GM19239 (cell line): ENCODE results near the gene ARFGEF2.
"Not testable (repeated sequence)": the region's sequence is repeated elsewhere in the genome, so short reads cannot be mapped to it uniquely, and the experiment has no call there.

Experiments
- DNase-seq: peaks from one replicate; pipeline ENCODE4 v3.0.0; 2011; ENCODE audit warnings: low spot score; ENCODE audit not compliant: insufficient read length
- FAIRE-seq: peaks from 2 replicates; lab custom pipeline; 2011; peaks lifted over from hg19 to GRCh38; lab: Jason Lieb, UNC

Gene ARFGEF2

GRCh38 chr20:48979980-48980379 is 58.5 kb downstream of the ARFGEF2 start:
- DNase-seq, FAIRE-seq: not testable (repeated sequence)

GRCh38 chr20:48983423-48984400 is 62.2 kb downstream of the ARFGEF2 start:
- no peak for FAIRE-seq
- DNase-seq = no peak

GRCh38 chr20:48984575-48985219 is 63.2 kb downstream of the ARFGEF2 start:
- no peak for FAIRE-seq

GRCh38 chr20:48986899-48987298 is 65.4 kb downstream of the ARFGEF2 start:
- no peak for FAIRE-seq
- DNase-seq = no peak

More at GRCh38 chr20:48984575-48985219, 63.2 kb downstream of the ARFGEF2 start:
- DNase-seq = no peak

GRCh38 chr20:48990467-48990866 is 69.0 kb downstream of the ARFGEF2 start:
- DNase-seq (no peak), FAIRE-seq (no peak)

GRCh38 chr20:48995589-48995988 is 74.1 kb downstream of the ARFGEF2 start:
- no peak for FAIRE-seq
- no peak for DNase-seq

GRCh38 chr20:48999890-49000870 is 78.7 kb downstream of the ARFGEF2 start:
- FAIRE-seq (no peak), DNase-seq (no peak)

- DNase-seq (no peak), FAIRE-seq (no peak)
These were observed 80.2 kb downstream of the ARFGEF2 start for GRCh38 chr20:49001741-49002140.

- FAIRE-seq = no peak
- no peak for DNase-seq
These were observed 85.0 kb downstream of the ARFGEF2 start for GRCh38 chr20:49006446-49006980.

- no peak for DNase-seq
- no peak for FAIRE-seq
These were observed 88.6 kb downstream of the ARFGEF2 start for GRCh38 chr20:49009899-49010631.

GRCh38 chr20:49024220-49024619 is 102.7 kb downstream of the ARFGEF2 start:
- DNase-seq = no peak
- FAIRE-seq = no peak

- DNase-seq, FAIRE-seq: not testable (repeated sequence)
These were observed 106.7 kb downstream of the ARFGEF2 start for GRCh38 chr20:49028177-49028576.

GRCh38 chr20:49028684-49029083 is 107.2 kb downstream of the ARFGEF2 start:
- DNase-seq (no peak), FAIRE-seq (no peak)

GRCh38 chr20:49029203-49029602 is 107.7 kb downstream of the ARFGEF2 start:
- no peak for DNase-seq
- no peak for FAIRE-seq

GRCh38 chr20:49030954-49031619 is 109.6 kb downstream of the ARFGEF2 start:
- DNase-seq (no peak), FAIRE-seq (no peak)

GRCh38 chr20:49032455-49032854 is 110.9 kb downstream of the ARFGEF2 start:
- DNase-seq (no peak), FAIRE-seq (no peak)

- FAIRE-seq (no peak), DNase-seq (no peak)
These were observed 112.7 kb downstream of the ARFGEF2 start for GRCh38 chr20:49034070-49034732.

- FAIRE-seq = no peak
- DNase-seq = no peak
These were observed 116.5 kb downstream of the ARFGEF2 start for GRCh38 chr20:49037962-49038387.
